ENCODE results near the gene CLTRN. TPM values are rescaled to one million over a fixed set of nuclear protein-coding genes. Genes with fewer than 3 reads are reported as not detected.

Gene CLTRN
- total RNA-seq: not detected in 2 replicates

DNA sequence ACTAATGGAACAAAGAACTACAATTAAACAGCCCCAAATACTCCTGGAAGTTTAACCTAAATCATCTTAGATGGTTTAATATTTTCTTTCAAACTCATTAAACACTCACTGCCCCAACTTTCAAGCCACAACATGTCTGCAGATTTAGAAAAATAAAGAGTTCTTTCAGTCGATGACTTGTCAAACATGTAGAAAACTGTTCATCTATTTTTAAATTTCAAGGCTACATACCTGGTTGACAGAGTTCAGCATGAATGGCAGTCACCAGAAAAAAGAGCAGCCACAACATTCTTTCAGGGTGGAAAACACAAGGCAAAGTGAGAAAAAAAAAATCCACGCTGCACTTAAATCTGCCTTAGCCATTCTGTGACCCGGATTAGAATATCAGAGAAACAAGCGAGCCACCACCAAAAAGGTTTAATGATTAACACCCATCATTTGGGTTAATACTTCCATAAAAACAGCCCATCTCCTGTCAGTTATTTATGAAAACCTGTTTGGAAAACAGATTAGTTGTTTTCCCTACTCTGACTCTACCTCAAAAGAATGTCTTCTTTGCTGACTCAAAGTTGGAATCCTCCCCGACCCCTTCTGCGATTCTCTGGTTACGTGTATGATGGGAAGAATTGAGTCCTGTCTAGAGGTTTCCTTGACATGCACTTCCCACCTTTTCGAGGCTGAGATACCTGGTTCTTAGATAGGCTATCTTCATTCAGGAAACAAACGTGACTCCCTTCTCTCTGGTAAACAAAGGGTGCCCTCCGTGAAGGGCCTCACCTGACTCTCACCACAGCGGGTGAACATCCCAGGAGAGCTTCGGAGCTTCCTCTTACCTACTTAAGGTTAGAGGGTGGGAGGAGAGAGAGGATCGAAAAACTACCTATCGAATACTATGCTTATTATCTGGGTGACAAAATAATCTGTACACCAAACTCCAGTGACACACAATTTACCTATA, at the start of gene CLTRN:
Gene CLTRN, minus strand, starts transcription at position 319 of the 958 bp plus-strand sequence. Its CDS starts 30 bp downstream, at position 289.

DNA sequence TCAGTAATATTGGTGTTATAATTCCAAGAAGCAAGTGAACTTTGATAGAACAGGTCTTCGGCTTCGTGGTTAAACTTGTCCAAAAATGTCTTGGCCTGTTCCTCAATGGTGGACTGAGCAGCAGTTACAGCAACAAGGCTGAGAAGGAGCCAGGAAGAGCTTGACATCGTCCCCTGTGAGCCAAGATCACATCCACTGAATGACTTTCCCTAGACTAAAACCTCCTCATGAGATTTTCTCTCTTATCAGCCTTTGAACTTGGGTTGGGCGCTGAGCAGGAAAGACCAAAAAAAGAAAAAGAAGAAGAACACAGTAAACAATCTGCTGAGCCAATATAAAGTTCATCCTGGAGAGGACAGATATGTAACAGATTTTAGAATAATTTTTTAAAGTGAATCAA, 63.9 kb downstream of the CLTRN start, which contains the start of gene ACE2:
Gene ACE2, minus strand, starts transcription at position 216 of the 400 bp plus-strand sequence. Its CDS starts 49 bp downstream, at position 167.

Other genes starting within 250 kb of the CLTRN start
- gene PIR, start 171.5 kb downstream of the CLTRN start, total RNA-seq: 141 and 163 TPM in 2 replicates
- 157 and 166 TPM in 2 replicates for gene BMX, start 164.0 kb downstream of the CLTRN start, total RNA-seq
- gene ACE2, start 63.8 kb downstream of the CLTRN start, total RNA-seq: not detected in 2 replicates
- 5.5 and 10.0 TPM in 2 replicates for gene CA5B, start 73.5 kb upstream of the CLTRN start, total RNA-seq
- gene ZRSR2, start 125.7 kb upstream of the CLTRN start, total RNA-seq: 2.9 and 5.5 TPM in 2 replicates
- 67.2 and 147 TPM in 2 replicates for gene AP1S2, start 190.0 kb upstream of the CLTRN start, total RNA-seq